Stimulated activated naive CD4-positive, alpha-beta T cell treated with Interleukin-2 at 50 U/mL for 16 hours (primary cell): ENCODE measurements around the gene BLACAT1.
"Not testable (repeated sequence)": the region's sequence is repeated elsewhere in the genome, so short reads cannot be mapped to it uniquely, and the experiment has no call there.

Experiments used
- DNase-seq: peaks from one replicate; lab custom pipeline; 2025; lab: John Stamatoyannopoulos, UW

Gene BLACAT1

DNA sequence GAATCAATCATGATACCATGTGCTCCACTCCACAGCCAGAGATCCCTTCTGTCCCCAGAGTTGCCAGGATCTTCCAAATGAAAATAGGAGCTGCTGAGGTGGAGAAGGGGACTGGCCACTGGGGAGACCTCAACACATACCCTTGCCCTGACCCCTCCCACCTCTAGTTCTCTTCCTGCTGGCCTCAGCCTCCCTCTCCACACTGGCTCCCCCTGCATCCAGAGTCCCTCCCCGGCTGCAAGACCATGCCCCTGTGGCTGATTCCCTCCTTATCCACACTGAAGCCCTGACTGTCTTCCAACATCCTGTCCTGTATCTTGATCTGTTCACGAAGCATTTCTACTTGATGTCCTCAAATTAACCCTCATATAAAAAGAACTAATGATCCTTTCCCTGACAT lies 27.5 kb upstream of the BLACAT1 start:
- no peak for DNase-seq

DNA sequence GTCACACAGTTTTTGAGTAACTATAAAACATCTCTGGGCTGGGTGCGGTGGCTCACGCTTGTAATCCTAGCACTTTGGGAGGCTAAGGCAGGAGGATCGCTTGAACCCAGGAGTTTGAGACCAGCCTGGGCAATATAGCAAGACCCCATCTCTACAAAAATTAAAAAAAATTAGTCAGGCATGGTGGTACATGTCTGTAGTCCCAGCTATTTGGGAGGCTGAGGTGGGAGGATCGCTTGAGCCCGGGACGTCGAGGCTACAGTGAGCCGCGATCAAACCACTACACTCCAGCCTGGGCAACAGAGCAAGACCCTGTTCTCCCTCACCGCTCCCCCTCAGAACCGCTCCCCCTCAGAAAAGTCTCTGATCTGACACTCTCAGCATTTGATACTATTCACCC lies 26.7 kb upstream of the BLACAT1 start:
- not testable (repeated sequence) for DNase-seq

DNA sequence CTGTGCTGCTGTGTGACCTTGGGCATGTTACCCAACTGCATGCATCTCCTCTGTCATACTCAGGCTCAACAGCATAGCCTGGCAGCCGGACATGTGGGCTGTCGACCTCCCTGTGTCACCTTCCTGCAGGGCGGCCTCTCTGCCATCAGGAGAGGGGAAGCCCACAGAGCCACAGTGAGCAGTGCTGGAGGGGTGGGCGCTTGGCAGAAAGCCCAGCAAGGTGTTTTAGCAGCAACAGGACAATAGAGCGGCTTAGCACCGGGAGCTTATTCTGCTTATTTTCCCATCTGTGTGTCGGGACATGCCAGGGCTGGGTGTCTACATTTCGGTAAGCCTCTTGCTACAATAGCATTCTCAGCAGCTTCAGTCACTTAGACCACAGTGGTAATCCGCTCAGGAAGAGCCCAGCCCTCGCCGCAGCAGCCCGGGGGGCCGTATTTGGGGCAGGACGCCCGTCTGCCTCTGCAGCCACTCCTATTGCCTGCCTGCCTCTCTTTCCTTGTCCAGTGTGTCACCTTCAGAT lies 25.8 kb upstream of the BLACAT1 start:
- no peak for DNase-seq

- no peak for DNase-seq
Measured at GRCh38 chr1:205481218-205481617, 25.4 kb upstream of the BLACAT1 start.

DNA sequence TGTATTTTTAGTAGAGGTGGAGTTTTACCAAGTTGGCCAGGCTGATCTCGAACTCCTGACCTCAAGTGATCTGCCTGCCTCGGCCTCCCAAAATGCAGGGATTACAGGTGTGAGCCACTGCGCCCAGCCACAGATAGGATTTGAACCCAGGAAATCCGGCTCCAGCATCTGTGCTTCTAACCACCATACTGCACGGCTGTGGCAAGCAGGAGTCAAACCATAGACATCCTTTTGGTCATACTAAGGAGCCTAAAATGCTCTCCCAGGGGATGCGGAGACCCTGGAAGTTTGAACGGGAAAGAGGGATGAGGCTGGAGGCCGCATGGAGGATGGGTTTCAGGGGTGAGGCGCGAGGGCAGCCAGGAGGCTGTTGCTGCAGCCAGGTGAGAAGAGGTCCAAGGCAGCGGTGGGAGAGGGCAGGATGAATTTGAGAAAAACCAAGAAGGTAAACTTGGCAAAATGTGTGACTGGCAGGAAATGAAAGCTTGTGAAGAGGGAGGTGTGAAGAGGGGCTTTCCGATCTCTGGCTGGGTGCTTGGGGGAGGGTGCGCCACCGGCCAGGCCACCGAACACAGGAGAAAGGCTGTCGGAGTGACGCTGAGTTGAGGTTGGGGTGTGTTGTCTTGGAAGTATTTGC lies 24.6 kb upstream of the BLACAT1 start:
- peak; percentile 60 for DNase-seq

DNA sequence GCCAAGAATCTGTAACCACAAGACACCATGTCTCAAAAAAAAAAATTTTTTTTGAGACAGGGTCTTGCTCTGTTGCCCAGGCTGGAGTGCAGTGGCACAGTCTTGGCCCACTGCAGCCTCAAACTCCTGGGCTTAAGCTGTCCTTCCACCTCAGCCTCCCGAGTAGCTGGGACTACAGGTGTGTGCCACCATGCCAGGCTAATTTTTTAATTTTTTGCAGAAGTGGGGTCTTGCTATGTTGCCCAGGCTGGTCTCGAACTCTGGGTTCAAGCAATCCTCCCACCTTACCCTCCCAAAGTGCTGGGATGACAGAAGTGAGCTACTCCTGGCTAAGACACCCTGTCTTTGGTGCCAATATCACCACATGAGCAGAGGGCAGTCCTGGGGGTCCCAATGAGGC lies 23.1 kb upstream of the BLACAT1 start:
- not testable (repeated sequence) for DNase-seq

GRCh38 chr1:205477759-205478247 lies 22.0 kb upstream of the BLACAT1 start:
- DNase-seq: no peak

- DNase-seq: no peak
Measured at GRCh38 chr1:205477121-205477758, 21.4 kb upstream of the BLACAT1 start.

DNA sequence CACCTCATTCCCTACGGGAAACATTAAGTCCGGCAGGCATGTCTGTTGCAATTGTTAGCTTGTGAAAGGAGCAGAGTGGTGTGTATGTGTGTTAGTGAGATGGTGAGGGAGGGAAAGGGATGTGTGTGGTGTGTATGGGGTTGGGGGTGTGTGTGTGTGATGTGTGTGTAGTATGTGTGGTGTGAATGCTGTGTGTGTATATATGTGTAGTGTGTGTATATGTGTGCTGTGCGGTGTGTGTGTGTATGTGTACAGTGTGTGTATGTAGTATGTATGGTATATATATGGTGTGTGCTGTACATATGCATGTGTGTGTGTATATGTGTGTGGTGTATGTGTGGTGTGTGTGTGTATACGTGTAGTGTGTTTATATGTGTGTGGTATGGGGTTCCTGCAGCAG lies 20.8 kb upstream of the BLACAT1 start:
- DNase-seq: no peak

- no peak for DNase-seq
Measured at GRCh38 chr1:205475855-205476254, 20.0 kb upstream of the BLACAT1 start.

DNA sequence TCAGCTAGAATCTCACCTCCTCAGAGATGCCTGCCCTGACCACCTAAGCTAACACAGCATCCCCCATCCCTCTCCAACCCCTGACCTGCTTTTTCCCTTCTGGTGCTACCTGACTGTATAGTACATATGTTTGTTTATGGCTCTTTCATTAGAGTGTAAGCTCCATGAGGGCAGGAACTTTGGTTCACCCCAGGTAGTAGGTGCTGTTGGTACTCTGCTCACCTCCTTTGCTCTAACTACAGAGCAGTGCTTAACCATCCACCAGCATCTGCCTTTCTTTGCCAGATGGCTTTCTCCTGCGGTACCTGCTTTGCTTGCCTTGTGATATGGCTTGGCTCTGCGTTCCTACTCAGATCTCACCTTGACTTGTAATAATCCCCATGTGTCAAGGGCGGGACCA lies 18.7 kb upstream of the BLACAT1 start:
- DNase-seq: no peak

DNA sequence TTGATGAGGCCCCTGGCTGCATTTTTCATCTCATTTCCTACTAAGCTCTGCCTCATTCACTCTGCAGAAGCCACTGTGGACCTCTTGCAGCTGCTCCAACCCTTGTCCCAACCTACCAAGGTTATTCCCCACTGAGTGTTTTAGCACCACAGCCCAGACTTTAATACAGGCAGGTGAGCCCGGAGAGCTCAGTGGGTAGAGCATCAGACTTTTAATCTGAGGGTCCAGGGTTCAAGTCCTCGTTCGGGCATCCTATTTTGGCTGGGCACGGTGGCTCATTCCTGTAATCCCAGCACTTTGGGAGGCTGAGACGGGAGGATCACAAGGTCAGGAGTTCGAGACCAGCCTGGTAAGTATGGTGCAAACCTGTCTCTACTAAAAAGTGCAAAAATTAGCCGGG lies 18.1 kb upstream of the BLACAT1 start:
- no peak for DNase-seq

GRCh38 chr1:205473475-205473874 lies 17.6 kb upstream of the BLACAT1 start:
- no peak for DNase-seq

DNA sequence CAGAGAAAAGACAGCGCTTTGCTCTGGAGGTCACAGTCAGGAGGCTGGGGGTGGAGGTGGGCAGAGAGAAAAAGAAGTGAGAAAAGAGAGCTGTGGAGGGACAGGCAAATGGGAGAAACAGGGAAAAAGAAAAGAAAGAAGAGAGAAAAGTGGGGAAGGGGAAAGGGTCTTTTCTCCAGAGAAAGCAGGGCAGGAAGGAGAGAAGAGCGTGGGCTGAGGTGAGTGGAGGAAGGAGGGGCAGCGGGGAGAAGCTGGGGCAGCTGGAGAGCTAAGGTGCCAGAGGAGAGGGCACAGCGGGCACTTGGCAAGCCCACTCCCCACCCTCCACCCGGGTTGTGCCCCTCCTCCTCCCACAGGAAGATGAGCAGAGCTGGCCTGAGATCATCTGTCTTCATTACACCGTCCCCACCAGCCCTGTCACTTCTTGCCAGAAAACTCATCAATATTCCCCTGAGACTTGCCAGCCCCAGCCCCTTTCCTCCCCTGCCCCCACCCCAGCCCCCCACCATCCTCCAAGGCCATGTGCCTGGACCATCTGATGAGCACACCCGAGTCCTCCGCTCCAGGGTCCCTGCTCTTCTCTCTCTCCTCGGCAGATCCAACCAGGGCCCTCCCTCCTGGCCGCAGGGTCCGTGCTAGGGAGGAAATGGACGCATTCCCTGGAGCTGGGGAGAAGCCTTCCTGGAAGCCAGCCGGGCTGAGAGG lies 17.0 kb upstream of the BLACAT1 start:
- DNase-seq: no peak

GRCh38 chr1:205470131-205470530 lies 14.3 kb upstream of the BLACAT1 start:
- no peak for DNase-seq

- no peak for DNase-seq
Measured at GRCh38 chr1:205466595-205467220, 10.9 kb upstream of the BLACAT1 start.

GRCh38 chr1:205465392-205465791 lies 9.5 kb upstream of the BLACAT1 start:
- no peak for DNase-seq

DNA sequence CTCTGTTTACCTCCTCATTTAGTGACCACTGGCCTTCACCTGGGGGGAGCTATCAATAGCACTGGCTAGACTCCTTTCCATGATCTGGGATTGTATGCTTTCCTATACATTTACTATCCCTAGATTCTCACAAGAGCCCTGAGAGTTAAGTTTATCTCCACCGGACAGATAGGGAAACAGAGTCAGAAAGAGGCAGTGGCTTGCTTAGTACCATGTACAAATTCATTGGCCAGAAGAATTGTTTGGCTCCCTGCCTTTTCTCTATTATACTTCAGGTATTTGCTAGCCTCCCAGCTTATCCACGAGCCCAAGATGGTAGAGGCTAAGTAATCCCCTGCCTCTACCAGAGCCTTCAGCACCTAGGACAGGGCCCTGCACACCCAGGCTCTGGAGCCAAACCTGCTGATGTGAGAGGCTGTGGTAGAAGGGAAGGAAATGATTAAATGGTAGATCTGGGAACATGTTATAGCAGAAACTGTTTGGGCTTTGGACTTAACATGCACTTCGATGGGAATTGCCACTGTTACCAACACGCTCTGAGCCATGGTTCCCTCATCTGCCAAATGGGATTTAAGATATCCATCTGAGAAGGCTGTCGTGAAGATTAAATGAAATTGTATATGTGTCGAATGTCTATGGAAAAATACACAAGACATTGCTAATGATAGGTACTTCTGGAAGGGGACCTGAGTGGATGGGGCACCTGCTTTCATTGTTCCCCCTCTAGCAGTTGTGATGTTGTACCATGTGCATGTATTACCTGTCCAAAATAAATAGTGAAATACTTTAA lies 3.1 kb upstream of the BLACAT1 start:
- DNase-seq: peak; percentile 6

- no peak for DNase-seq
Measured at GRCh38 chr1:205456868-205457745, 1.3 kb upstream of the BLACAT1 start.

- DNase-seq: no peak
Measured at GRCh38 chr1:205456383-205456867, 580 bp upstream of the BLACAT1 start.
